ENCODE data around the gene PLPP4. TPM values are rescaled to one million over a fixed set of nuclear protein-coding genes. Genes with fewer than 3 reads are reported as not detected.

Gene PLPP4
- polyA plus RNA-seq, 3 donors, result not detected

DNA sequence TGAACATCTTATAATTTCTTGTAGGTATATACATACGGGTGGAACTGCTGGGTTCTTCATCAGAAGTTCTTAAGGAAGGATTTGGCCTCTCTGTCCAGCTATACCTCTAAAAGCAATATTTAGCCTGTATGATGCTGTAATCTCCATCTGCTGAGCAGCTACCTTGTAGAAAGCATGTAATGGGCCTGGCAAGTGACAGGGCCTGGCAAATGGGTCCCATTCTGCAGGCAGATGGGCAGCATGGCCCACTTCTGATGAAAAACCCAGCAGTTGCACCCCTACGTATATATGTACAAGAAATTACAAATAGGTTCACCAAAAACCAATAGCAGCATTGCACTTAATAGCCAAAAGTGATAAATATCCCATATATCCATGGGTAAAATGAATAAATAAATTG lies 9.0 kb downstream of the PLPP4 start:
- no CpG with 5 or more reads among the region's 2 CpGs for WGBS (ENCODE audit: insufficient coverage)
- Histone ChIP-seq H3K4me3 (replicated peaks in 1 of 3; ENCODE audit: low read depth in 2 of 3, low read length in 3 of 3) (no peak overlapping the region), H3K79me2 (ENCODE audit: insufficient read depth, low read length) (no peaks in the 10 kb centered on the region), H2AFZ (ENCODE audit: insufficient read depth, low read depth, low read length, poor library complexity, severe bottlenecking) (no peak overlapping the region), H3K9me3 (replicated peaks in 1 of 2; ENCODE audit: control insufficient read depth in 1 of 2, insufficient read depth in 1 of 2, low read length in 2 of 2) (no peaks in the 10 kb centered on the region), H3K4me2 (replicated peaks; ENCODE audit: extremely low read depth, low read length, poor library complexity, severe bottlenecking) (no peak overlapping the region), H3K27ac (ENCODE audit: low read depth in 1 of 2, low read length in 2 of 2) (no peak overlapping the region), H3K4me1 (ENCODE audit: control insufficient read depth in 1 of 2, insufficient read depth in 2 of 2, low read length in 2 of 2) (no peaks in the 10 kb centered on the region), H4K20me1 (ENCODE audit: insufficient read depth, low read length) (no peaks in the 10 kb centered on the region), H3K9ac (ENCODE audit: insufficient read depth, low read length, poor library complexity, severe bottlenecking) (no peak overlapping the region), H3K36me3 (replicated peaks in 1 of 2; ENCODE audit: control insufficient read depth in 1 of 2, insufficient read depth in 2 of 2, low read length in 2 of 2) (no peaks in the 10 kb centered on the region), H3K27me3 (ENCODE audit: control insufficient read depth in 2 of 2, insufficient read depth in 2 of 2, low read length in 2 of 2) (no peaks in the 10 kb centered on the region)
- DNase-seq, result no peak
- TF ChIP-seq, protein P1, sequence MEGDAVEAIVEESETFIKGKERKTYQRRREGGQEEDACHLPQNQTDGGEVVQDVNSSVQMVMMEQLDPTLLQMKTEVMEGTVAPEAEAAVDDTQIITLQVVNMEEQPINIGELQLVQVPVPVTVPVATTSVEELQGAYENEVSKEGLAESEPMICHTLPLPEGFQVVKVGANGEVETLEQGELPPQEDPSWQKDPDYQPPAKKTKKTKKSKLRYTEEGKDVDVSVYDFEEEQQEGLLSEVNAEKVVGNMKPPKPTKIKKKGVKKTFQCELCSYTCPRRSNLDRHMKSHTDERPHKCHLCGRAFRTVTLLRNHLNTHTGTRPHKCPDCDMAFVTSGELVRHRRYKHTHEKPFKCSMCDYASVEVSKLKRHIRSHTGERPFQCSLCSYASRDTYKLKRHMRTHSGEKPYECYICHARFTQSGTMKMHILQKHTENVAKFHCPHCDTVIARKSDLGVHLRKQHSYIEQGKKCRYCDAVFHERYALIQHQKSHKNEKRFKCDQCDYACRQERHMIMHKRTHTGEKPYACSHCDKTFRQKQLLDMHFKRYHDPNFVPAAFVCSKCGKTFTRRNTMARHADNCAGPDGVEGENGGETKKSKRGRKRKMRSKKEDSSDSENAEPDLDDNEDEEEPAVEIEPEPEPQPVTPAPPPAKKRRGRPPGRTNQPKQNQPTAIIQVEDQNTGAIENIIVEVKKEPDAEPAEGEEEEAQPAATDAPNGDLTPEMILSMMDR (IDR thresholded peaks at IDR 0.05), result no peak
- Mint-ChIP-seq H3K4me1 (no peaks in the 10 kb centered on the region), H3K27me3 (ENCODE audit: low read depth in 3 of 3) (peaks cover 0 to 2% (median 0%) of the 10 kb centered on the region in 3 donors), H3K36me3 (no peaks in the 10 kb centered on the region), H3K4me3 (no peak overlapping the region), H3K27ac (no peak overlapping the region), H3K9me3 (no peaks in the 10 kb centered on the region)
- intact Hi-C loops (cut with micrococcal nuclease), result no loop called here

DNA sequence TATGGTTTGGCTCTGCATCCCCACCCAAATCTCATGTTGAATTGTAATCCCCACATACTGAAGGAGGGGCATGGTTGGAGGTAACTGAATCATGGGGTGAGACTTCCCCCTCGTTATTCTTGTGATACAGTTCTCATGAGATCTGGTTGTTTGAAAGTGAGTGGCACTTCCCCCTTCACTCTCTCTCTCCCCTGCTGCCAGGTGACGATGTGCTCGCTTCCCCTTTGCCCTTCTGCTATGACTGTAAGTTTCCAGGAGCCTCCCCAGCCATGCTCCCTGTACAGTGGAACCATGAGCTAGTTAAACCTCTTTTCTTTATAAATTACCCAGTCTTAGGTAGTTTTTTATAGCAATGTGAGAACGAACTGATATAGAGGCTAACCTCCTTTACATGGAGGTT lies 16.6 kb downstream of the PLPP4 start:
- H3K9me3 Mint-ChIP-seq, result peaks cover 2 to 12% (median 4%) of the 10 kb centered on the region in 7 donors
- H3K36me3 Mint-ChIP-seq, result no peaks in the 10 kb centered on the region
- Histone ChIP-seq H3K79me2 (ENCODE audit: insufficient read depth, low read length) (no peaks in the 10 kb centered on the region), H2AFZ (ENCODE audit: insufficient read depth, low read depth, low read length, poor library complexity, severe bottlenecking) (no peak overlapping the region), H3K9me3 (replicated peaks in 1 of 2; ENCODE audit: control insufficient read depth in 1 of 2, insufficient read depth in 1 of 2, low read length in 2 of 2) (peaks cover 3 to 5% of the 10 kb centered on the region in 2 donors), H3K4me3 (replicated peaks in 1 of 3; ENCODE audit: low read depth in 2 of 3, low read length in 3 of 3) (no peak overlapping the region), H3K4me1 (ENCODE audit: control insufficient read depth in 1 of 2, insufficient read depth in 2 of 2, low read length in 2 of 2) (no peaks in the 10 kb centered on the region), H3K4me2 (replicated peaks; ENCODE audit: extremely low read depth, low read length, poor library complexity, severe bottlenecking) (no peak overlapping the region), H3K36me3 (replicated peaks in 1 of 2; ENCODE audit: control insufficient read depth in 1 of 2, insufficient read depth in 2 of 2, low read length in 2 of 2) (no peaks in the 10 kb centered on the region), H3K9ac (ENCODE audit: insufficient read depth, low read length, poor library complexity, severe bottlenecking) (no peak overlapping the region), H3K27ac (ENCODE audit: low read depth in 1 of 2, low read length in 2 of 2) (no peak overlapping the region), H3K27me3 (ENCODE audit: control insufficient read depth in 2 of 2, insufficient read depth in 2 of 2, low read length in 2 of 2) (no peaks in the 10 kb centered on the region), H4K20me1 (ENCODE audit: insufficient read depth, low read length) (no peaks in the 10 kb centered on the region)
- no CpG with 5 or more reads among the region's 4 CpGs for WGBS (ENCODE audit: insufficient coverage)
- no peaks in the 10 kb centered on the region for H3K4me1 Mint-ChIP-seq
- DNase-seq, result no peak
- H3K27ac Mint-ChIP-seq, result no peak overlapping the region
- TF ChIP-seq, protein P1 (IDR thresholded peaks at IDR 0.05), result no peak
- H3K4me3 Mint-ChIP-seq, result no peak overlapping the region
- intact Hi-C loops (cut with micrococcal nuclease), result no loop called here
- H3K27me3 Mint-ChIP-seq (ENCODE audit: low read depth in 3 of 3), result peaks cover 1 to 8% (median 2%) of the 10 kb centered on the region in 3 donors

Data from CD14-positive monocyte (primary cell).